Activated T-helper 1 cell treated with anti-CD3 and anti-CD28 coated beads, Interleukin-12 subunit alpha, Interleukin-12 subunit beta, Interleukin-2, Interleukin-4 antibody, amounts not matched to agents 30 ng/mL and 10 ng/mL and 1 ng/mL, durations not matched to agents 14 hours and 24 hours and 36 hours (primary cell): ENCODE measurements around the gene TGM2. TPM values are rescaled to one million over a fixed set of nuclear protein-coding genes. Genes with fewer than 3 reads are reported as not detected.

Experiments used
- DNase-seq: peaks from one replicate; pipeline ENCODE4 v3.0.0; 2021; ENCODE audit warnings: low spot score
- H3K27ac Mint-ChIP-seq: one replicate; pipeline ENCODE4 v1.8.0; 2021; ENCODE audit warnings: mild to moderate bottlenecking, mixed read lengths
- H3K27me3 Mint-ChIP-seq: one replicate; pipeline ENCODE4 v1.8.0; 2022; ENCODE audit warnings: mild to moderate bottlenecking, moderate library complexity, mixed read lengths; ENCODE audit not compliant: insufficient read depth
- H3K36me3 Mint-ChIP-seq: one replicate; pipeline ENCODE4 v1.8.0; 2021; ENCODE audit warnings: low read depth, mixed read lengths
- H3K4me1 Mint-ChIP-seq: one replicate; pipeline ENCODE4 v1.8.0; 2021; ENCODE audit warnings: low read depth, mixed read lengths
- H3K4me3 Mint-ChIP-seq: one replicate; pipeline ENCODE4 v1.8.0; 2021; ENCODE audit warnings: mild to moderate bottlenecking, moderate library complexity, mixed read lengths
- H3K9me3 Mint-ChIP-seq: one replicate; pipeline ENCODE4 v1.8.0; 2021; ENCODE audit warnings: mixed read lengths
- intact Hi-C: fragments of 100-400 bp; cut with micrococcal nuclease; formaldehyde crosslinking; loops from one replicate; pipeline ENCODE4 v1.15.1; 2024
- total RNA-seq: library from RNA; stranded (reverse); gene quantifications from 2 replicates; pipeline ENCODE4 v1.2.3, GENCODE V29; 2022

TGM2 gene
- total RNA-seq, 1 donor from 2014 or later, result not detected

DNA sequence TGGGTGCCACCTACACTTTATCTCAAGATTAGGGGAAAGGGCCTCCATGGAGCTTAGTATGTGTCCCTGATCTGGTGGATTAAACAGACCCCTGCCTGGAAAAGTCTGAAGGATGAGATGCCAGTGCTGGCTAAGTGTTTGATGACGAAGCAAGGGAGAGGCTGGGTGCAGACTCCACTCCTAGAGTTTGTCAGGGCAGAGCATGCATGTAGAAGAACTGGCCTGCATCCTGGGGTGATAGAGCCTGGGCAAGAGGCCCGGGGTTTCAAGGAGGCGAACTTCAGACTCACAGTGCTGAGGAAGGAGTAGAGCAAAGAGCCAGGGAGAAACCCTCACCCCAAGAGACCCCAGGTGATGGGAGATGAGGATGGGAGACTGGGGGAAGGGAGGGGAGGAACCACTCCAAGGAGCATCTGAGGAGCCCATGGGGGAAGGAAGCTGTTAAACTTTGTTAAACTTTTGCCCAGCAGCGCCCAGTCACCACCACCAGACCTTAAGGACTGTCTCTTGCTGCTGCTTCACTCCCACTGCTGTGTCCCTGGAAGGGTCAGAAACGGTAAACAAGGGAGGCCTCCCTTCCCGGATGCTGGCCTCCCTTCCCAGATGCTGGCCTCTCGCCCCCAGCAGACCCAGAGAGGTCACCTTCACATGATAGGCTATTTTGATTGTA lies 69.9 kb downstream of the TGM2 start:
- intact Hi-C loops, result no loop called here
- no peak for DNase-seq
- Mint-ChIP-seq H3K27me3 (no peaks in the 10 kb centered on the region), H3K4me3 (no peak overlapping the region), H3K4me1 (peaks cover 44% of the 10 kb centered on the region), H3K9me3 (no peaks in the 10 kb centered on the region), H3K36me3 (peaks cover 18% of the 10 kb centered on the region), H3K27ac (no peak overlapping the region)

DNA sequence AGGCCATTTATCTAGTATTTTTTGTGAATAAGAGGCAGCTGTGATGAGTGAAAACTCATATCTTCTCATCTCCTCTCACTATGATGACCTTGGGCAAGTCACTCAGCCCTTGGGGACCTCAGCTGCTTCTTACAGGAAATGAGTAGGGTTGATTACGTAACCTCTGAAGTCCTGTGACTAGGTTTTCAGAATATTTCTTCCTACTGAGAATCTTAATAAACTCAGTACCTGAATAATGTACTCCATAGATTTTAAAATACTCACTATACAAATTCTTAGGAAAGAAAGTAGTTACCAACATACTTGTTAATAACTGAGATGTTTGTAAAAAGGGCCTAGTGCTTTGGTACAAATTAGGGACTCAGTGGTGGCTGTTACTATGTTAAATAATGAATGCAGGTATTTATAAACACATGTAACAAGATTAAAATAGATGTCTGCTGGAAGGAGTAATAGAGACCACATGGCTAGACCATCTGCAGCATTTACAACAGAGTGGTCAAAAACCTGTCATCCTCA lies 70.6 kb downstream of the TGM2 start:
- no peaks in the 10 kb centered on the region for H3K9me3 Mint-ChIP-seq
- peak; percentile 30 for DNase-seq
- peak overlapping the region; percentile 4 for H3K4me3 Mint-ChIP-seq
- intact Hi-C loops, result no loop called here
- no peak overlapping the region for H3K27ac Mint-ChIP-seq
- H3K36me3 Mint-ChIP-seq, result peaks cover 23% of the 10 kb centered on the region
- H3K4me1 Mint-ChIP-seq, result peaks cover 44% of the 10 kb centered on the region
- H3K27me3 Mint-ChIP-seq, result no peaks in the 10 kb centered on the region

DNA sequence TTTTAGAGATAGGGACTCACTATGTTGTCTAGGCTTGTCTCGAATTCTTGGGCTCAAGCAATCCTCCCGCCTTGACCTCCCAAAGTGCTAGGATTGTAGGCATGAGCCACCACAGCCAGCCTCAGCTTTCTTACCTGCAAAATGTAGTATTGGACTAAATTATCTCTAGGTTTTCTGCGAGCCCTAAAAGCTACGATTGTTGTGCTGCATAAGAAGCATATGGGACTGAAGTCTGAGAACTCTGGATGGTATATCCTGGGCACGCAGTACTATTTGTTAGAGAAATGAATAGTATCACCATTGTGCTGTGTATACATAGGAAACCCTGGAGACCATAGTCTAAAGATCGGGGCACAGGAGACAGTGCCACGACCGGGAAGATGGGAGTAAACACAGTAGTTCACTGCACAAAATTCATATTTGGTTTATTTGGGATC lies 71.4 kb downstream of the TGM2 start:
- H3K27me3 Mint-ChIP-seq, result no peaks in the 10 kb centered on the region
- no peak overlapping the region for H3K4me3 Mint-ChIP-seq
- H3K27ac Mint-ChIP-seq, result no peak overlapping the region
- intact Hi-C loops, result no loop called here
- peaks cover 24% of the 10 kb centered on the region for H3K36me3 Mint-ChIP-seq
- no peak for DNase-seq
- peaks cover 44% of the 10 kb centered on the region for H3K4me1 Mint-ChIP-seq
- H3K9me3 Mint-ChIP-seq, result no peaks in the 10 kb centered on the region

DNA sequence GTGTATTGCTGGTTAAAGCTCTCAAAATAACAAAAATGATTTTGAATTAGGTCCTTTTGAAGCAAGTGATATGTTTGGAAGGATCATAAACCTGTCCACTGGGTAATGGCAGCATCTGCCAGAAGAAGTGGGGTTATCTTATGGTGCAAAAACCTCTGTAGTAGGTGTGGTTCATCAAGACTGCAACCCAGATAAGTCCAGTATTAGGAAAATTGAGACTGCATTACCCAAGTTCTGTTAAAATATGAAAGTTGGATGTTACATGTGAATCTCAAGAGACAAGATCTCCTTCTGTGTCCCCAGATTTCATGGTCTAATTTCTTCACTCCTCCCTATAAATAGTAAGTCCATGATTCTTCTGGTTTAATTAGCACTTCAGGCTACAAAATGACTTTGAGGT lies 72.2 kb downstream of the TGM2 start:
- Mint-ChIP-seq H3K27me3 (no peaks in the 10 kb centered on the region), H3K9me3 (no peaks in the 10 kb centered on the region), H3K4me1 (peaks cover 44% of the 10 kb centered on the region), H3K27ac (no peak overlapping the region), H3K36me3 (peaks cover 24% of the 10 kb centered on the region), H3K4me3 (no peak overlapping the region)
- no peak for DNase-seq
- intact Hi-C loops, result no loop called here

DNA sequence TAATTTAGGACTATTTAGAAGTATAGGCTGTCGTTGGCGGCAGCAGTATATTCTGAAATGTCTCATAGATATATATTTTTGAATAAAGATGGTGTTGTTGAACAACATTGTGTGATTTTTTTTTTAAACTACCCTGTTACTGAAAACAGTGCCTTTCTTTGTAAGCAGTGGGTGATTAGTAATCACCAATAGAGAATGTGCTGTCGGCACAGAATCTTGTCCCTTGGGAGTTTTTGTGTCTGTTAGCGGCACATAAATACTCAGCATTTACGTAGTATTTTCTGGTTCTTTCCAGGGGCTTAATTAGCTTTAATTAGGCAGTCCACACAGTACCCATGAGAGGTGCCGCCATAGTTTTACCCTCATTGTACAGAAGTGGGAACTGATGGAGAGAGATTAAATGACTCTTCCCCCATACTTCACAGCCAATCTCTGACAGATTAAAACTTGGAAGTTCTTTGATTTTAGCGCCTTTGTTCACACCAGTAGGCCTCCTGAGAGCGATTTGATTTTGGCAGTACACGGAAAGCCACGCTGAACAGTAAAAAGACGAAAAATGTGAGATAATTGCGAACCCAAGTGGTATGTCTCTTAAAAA lies 72.7 kb downstream of the TGM2 start:
- no peak for DNase-seq
- Mint-ChIP-seq H3K9me3 (no peaks in the 10 kb centered on the region), H3K4me3 (no peak overlapping the region), H3K36me3 (peaks cover 26% of the 10 kb centered on the region), H3K27ac (peak overlapping the region; percentile 69), H3K4me1 (peaks cover 44% of the 10 kb centered on the region), H3K27me3 (no peaks in the 10 kb centered on the region)
- intact Hi-C loops, result no loop called here

DNA sequence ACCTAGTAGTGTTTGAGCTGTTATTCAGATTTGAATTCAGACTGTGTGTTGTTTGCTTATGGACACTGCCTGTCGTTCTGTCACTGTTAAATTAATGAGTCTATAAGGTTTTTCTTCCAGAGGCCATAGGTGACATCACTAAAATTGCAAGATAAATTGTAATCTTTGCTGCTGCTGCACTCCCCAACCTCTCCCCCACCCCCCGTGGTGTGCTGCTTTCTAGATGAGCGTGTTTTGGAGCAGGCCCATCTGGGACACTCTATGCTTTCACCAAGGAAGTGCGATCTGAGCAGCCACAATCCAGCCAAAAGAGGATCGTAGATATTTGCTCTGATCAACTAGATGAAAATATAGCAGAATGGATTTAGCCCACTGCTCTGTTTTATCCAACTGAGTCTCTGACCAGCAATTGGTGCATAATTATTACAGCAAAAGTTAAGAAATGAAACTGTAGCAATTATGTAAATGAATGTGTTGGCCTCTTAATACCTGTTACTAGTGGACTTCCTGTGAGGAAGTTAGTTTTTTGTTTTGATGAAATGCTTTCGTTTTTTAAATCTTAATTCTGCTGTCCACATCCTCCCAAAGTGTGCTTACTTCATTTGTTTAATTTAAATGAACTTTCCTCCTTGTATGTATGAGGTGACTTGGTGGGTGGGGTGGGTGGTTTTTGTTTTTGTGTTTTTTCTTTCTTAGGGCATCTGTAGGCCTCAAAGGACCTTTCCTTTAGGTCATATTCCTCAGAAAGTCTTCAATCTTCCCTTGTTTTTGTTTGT lies 73.4 kb downstream of the TGM2 start:
- H3K27me3 Mint-ChIP-seq, result no peaks in the 10 kb centered on the region
- intact Hi-C loops, result no loop called here
- peaks cover 31% of the 10 kb centered on the region for H3K36me3 Mint-ChIP-seq
- no peaks in the 10 kb centered on the region for H3K9me3 Mint-ChIP-seq
- H3K27ac Mint-ChIP-seq, result peak overlapping the region; percentile 69
- no peak for DNase-seq
- H3K4me3 Mint-ChIP-seq, result no peak overlapping the region
- peaks cover 44% of the 10 kb centered on the region for H3K4me1 Mint-ChIP-seq

DNA sequence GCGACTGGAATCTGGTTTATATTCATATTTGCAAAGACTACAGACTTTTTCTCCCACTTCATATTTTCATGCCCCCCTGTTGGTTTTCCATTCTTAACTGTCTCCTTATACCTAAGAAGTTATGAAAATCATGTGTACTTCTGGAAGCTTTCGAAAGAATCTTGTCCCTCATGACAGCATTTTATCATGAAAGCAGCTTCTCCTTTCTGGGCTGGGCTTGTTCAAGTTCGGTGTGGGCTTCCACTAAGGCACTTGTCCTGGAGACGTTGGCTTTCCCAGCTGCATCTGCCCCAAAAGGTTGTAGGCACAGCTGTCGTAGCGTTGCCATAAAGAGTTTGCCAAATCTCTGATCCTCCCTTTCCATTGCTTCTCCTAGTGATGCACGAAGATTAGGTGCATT lies 75.0 kb downstream of the TGM2 start:
- Mint-ChIP-seq H3K27me3 (no peaks in the 10 kb centered on the region), H3K4me1 (peaks cover 40% of the 10 kb centered on the region), H3K9me3 (no peaks in the 10 kb centered on the region), H3K27ac (no peak overlapping the region), H3K4me3 (no peak overlapping the region), H3K36me3 (peaks cover 36% of the 10 kb centered on the region)
- intact Hi-C loops, result no loop called here
- DNase-seq, result no peak

DNA sequence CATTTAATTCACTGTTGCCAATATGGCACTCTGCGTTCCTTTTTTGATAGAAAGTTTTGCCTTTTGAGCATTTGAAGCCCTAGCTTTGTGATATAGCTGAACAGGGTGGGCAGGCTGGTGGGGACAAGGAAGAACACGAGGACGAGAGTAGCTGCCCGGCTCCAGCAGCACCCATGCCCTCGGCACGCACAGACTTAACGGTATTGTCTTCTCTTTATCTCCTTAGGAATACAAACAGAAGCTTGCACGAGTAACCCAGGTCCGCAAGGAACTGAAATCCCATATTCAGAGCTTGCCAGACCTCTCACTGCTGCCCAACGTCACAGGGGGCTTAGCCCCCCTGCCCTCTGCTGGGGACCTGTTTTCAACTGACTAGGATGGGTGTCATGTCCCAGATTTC lies 75.6 kb downstream of the TGM2 start:
- H3K36me3 Mint-ChIP-seq, result peaks cover 35% of the 10 kb centered on the region
- no peak for DNase-seq
- no peak overlapping the region for H3K27ac Mint-ChIP-seq
- intact Hi-C loops, result no loop called here
- no peaks in the 10 kb centered on the region for H3K27me3 Mint-ChIP-seq
- no peak overlapping the region for H3K4me3 Mint-ChIP-seq
- no peaks in the 10 kb centered on the region for H3K9me3 Mint-ChIP-seq
- peaks cover 35% of the 10 kb centered on the region for H3K4me1 Mint-ChIP-seq

DNA sequence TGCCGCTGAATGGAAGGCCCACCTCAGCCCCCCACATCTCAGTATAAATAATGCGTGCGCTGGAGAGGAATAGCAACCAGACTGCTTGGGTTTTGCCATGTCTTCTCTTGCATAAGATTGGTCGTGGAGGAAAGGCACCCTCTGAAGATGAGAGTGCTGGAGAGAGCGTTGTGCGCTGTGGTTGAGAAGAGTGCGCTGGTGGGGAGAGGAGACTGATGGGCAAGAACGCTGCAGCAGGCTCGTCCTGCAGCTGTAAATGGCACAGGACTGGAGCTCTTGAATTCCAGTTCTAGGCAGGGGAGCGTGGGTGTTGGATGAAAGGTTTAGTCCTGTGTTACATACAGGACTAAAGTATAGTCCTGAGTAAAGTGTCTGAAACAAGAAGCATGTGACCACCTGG lies 80.0 kb downstream of the TGM2 start:
- Mint-ChIP-seq H3K36me3 (peaks cover 33% of the 10 kb centered on the region), H3K9me3 (no peaks in the 10 kb centered on the region), H3K4me3 (no peak overlapping the region), H3K4me1 (peaks cover 8% of the 10 kb centered on the region), H3K27ac (no peak overlapping the region), H3K27me3 (no peaks in the 10 kb centered on the region)
- intact Hi-C loops, result no loop called here
- DNase-seq, result no peak

DNA sequence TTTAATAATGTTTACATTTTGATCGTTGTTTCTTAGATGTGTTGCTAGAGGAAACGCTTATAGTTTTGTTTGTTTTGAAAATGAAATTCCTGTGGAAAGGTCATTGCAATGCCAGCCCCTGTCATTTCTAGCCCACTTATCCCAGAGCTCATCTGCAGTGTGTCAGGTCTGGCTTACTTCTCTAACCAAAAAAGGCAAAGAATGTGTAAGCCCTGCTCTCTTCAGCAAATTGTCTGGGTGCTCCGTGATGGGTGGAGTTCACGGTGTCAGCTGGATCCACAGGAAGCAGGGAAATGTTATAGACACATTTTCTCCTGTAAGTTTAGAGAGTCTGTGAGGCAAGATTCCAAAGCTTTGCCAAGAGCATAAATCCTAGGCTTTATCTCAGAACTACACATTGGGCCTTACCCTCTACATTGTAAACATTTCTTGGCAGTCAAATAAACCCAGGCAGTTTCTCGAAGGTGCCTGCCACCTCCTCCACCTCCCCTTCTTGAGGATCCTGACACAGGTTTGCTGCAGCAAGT lies 80.6 kb downstream of the TGM2 start:
- H3K9me3 Mint-ChIP-seq, result peaks cover under 1% of the 10 kb centered on the region
- H3K4me1 Mint-ChIP-seq, result peaks cover 8% of the 10 kb centered on the region
- no peak overlapping the region for H3K27ac Mint-ChIP-seq
- intact Hi-C loops, result no loop called here
- no peak for DNase-seq
- H3K36me3 Mint-ChIP-seq, result peaks cover 36% of the 10 kb centered on the region
- H3K4me3 Mint-ChIP-seq, result no peak overlapping the region
- no peaks in the 10 kb centered on the region for H3K27me3 Mint-ChIP-seq

DNA sequence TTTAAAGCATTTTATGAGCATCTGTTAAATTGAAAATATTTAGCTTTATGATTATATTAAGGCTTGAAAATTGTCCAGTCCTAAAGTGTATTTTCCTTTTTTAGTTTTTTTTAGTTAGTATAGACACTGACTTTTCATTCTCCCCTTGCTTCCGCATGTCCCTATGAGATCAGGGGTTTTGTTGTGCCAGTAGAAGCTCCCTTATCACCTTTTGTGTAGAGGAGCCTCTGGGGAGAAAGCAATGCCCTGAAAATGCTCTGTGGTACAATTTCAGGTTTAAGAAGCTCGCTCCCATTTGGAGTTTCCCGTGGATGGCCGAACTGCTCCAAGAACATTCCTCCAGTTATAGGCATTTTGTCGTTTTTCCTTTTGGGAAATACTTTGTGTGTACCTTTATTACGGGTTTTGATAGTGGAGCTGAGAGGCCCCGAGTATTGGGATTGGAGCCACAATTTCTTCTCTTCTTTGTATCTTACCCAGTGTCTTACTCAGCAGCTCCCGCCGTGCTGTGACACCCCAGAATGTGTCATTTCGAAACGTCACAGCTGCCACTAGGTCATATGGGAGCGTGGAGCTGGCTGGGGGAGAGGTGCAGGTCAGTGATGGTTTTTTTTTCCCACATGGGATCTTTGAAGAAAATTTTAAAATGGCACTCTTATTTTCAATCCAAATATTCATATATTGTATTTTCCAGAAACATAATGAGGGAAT lies 81.6 kb downstream of the TGM2 start:
- Mint-ChIP-seq H3K36me3 (peaks cover 40% of the 10 kb centered on the region), H3K27ac (peak overlapping the region; percentile 29), H3K9me3 (peaks cover 4% of the 10 kb centered on the region), H3K4me1 (peaks cover 8% of the 10 kb centered on the region), H3K27me3 (no peaks in the 10 kb centered on the region), H3K4me3 (no peak overlapping the region)
- intact Hi-C loops, result no loop called here
- no peak for DNase-seq

DNA sequence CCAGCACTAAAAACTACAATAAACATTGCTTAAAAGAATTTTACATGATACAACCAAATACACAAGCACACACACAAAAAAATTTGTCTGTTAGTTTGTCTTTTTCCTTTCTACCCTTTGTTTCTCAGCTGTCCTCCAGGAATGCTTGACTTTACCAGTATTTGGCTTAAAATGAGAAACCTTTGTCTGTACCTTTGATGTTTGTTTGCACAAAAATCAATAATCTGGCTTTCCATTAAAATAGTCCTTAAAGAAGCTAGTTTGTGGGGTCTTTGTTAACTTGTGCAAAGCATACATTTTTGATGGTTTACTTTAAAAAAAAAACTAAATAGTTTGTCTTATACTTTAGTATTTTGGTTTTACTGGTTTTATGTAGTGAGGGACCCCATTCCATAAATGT lies 82.2 kb downstream of the TGM2 start:
- H3K36me3 Mint-ChIP-seq, result peaks cover 45% of the 10 kb centered on the region
- no peaks in the 10 kb centered on the region for H3K27me3 Mint-ChIP-seq
- H3K27ac Mint-ChIP-seq, result no peak overlapping the region

More for the DNA sequence above, 82.2 kb downstream of the TGM2 start:
- H3K9me3 Mint-ChIP-seq, result peaks cover 4% of the 10 kb centered on the region
- no peak overlapping the region for H3K4me3 Mint-ChIP-seq
- intact Hi-C loops, result no loop called here
- H3K4me1 Mint-ChIP-seq, result peaks cover 8% of the 10 kb centered on the region
- no peak for DNase-seq
